Measurements from ENCODE around the gene NDOR1.
A peak's percentile ranks its signal among the peaks of the same experiment; 100 is the strongest.
"Not testable (repeated sequence)": the region's sequence is repeated elsewhere in the genome, so short reads cannot be mapped to it uniquely, and the experiment has no call there.

Gene NDOR1

GRCh38 chr9:137233143-137233980 lies 27.9 kb downstream of the NDOR1 start:
- DNase-seq: peak; percentile 93

- peak; percentile 78 for DNase-seq
These were observed 28.7 kb downstream of the NDOR1 start for GRCh38 chr9:137234055-137234697.

GRCh38 chr9:137234758-137235423 lies 29.4 kb downstream of the NDOR1 start:
- no peak for DNase-seq

- no peak for DNase-seq
These were observed 30.1 kb downstream of the NDOR1 start for GRCh38 chr9:137235424-137236237.

GRCh38 chr9:137236238-137236935 lies 30.9 kb downstream of the NDOR1 start:
- peak; percentile 94 for DNase-seq

- peak; percentile 56 for DNase-seq
These were observed 31.5 kb downstream of the NDOR1 start for GRCh38 chr9:137236936-137237421.

GRCh38 chr9:137237759-137238726 lies 32.5 kb downstream of the NDOR1 start:
- DNase-seq: peak; percentile 97

- DNase-seq: not testable (repeated sequence)
These were observed 34.2 kb downstream of the NDOR1 start for GRCh38 chr9:137239541-137240200.

- peak; percentile 90 for DNase-seq
These were observed 34.9 kb downstream of the NDOR1 start for GRCh38 chr9:137240318-137240840.

- DNase-seq: peak; percentile 100
These were observed 35.5 kb downstream of the NDOR1 start, which contains the start of gene TUBB4B for GRCh38 chr9:137240841-137241489. TSS of gene TUBB4B (plus strand) at chr9:137241287. CDS start at chr9:137241361, 74 bp downstream.

GRCh38 chr9:137241490-137242268 lies 36.2 kb downstream of the NDOR1 start:
- peak; percentile 71 for DNase-seq

- DNase-seq: no peak
These were observed 37.0 kb downstream of the NDOR1 start for GRCh38 chr9:137242269-137243203.

GRCh38 chr9:137243266-137243625 lies 37.7 kb downstream of the NDOR1 start:
- not testable (repeated sequence) for DNase-seq

- DNase-seq: peak; percentile 65
These were observed 38.4 kb downstream of the NDOR1 start for GRCh38 chr9:137243626-137244485.

GRCh38 chr9:137244486-137245449 lies 39.3 kb downstream of the NDOR1 start:
- peak; percentile 65 for DNase-seq
